Ovary (tissue), 9 donors: ENCODE results near the gene GATB. TPM values are rescaled to one million over a fixed set of nuclear protein-coding genes. Genes with fewer than 3 reads are reported as not detected.

Experiments used
- DNase-seq, 5 donors: peaks; one replicate each; pipeline ENCODE4 v3.0.0-alpha.2; 2019 to 2020
- H3K27ac ChIP-seq, 2 donors: fragments of 200-600 bp; one replicate each; pipeline versions ENCODE4 v1.5.1 to v1.8.0; 2019 to 2022
- H3K27me3 ChIP-seq: fragments of 200-600 bp; one replicate; pipeline ENCODE4 v1.8.0; 2022
- H3K36me3 ChIP-seq: fragments of 200-600 bp; sonication (generic); one replicate; pipeline ENCODE4 v1.5.1; 2019
- H3K4me1 ChIP-seq: one replicate; pipeline ENCODE4 v1.8.1; 2013; ENCODE audit warnings: mild to moderate bottlenecking, moderate library complexity; ENCODE audit not compliant: insufficient read depth
- H3K4me3 ChIP-seq: fragments of 200-600 bp; sonication (generic); one replicate; pipeline ENCODE4 v1.5.1; 2017
- H3K9me3 ChIP-seq, 2 donors: fragments of 200-600 bp in 1 of 2; sonication (generic) in 1 of 2; one replicate each; pipeline versions ENCODE4 v1.5.1 to v1.8.1; 2013 to 2019; ENCODE audit warnings: mild to moderate bottlenecking in 1 of 2, moderate library complexity in 1 of 2
- CTCF ChIP-seq, 3 donors: fragments of 450-650 bp in 2 of 3; fragments of 200-600 bp in 1 of 3; IDR thresholded peaks; one replicate each; pipeline versions ENCODE4 v1.5.1 to v1.8.0; 2016 to 2022; ENCODE audit warnings: antibody characterized with exemption in 3 of 3, mild to moderate bottlenecking in 1 of 3
- EP300 ChIP-seq: sonication (generic); formaldehyde crosslinking; IDR thresholded peaks from one replicate; pipeline ENCODE4 v1.6.1; 2017; ENCODE audit warnings: antibody characterized with exemption
- POLR2A ChIP-seq: fragments of 450-650 bp; IDR thresholded peaks from one replicate; pipeline ENCODE4 v1.6.1; 2017; ENCODE audit warnings: antibody characterized with exemption, mild to moderate bottlenecking, moderate library complexity
- WGBS, 3 donors: extraction: QIAGEN DNeasy Blood & Tissue Kit in 1 of 3; methylation state at CpG; one replicate each; pipeline versions ENCODE4 v1.1.5 to v1.1.7; 2013 to 2017; 5-methylcytosine and 5-hydroxymethylcytosine counted together
- intact Hi-C, 4 donors: fragments of 100-400 bp; cut with DNase I; formaldehyde crosslinking; loops; one replicate each; pipeline versions ENCODE4 v1.11.0 to v1.15.1; 2022 to 2023
- polyA plus RNA-seq, 2 donors: library from polyadenylated mRNA; stranded (reverse); fragments of 200-250 nt in 1 of 2; fragments of 350-450 nt in 1 of 2; fragmentation: Illumina TruSeq in 1 of 2; extraction: RNeasy Lipid Tissue Mini Kit (QIAGEN cat#74804) in 1 of 2; gene quantifications; one replicate each; pipeline ENCODE4 v1.2.3, GENCODE V29; 2013 to 2014
- total RNA-seq, 7 donors: library from RNA; depleted of rRNA in 2 of 7; stranded (reverse); fragments of >200 nt in 2 of 7; fragmentation: NEBNext Ultra II Directional in 3 of 7; extraction: Animal tissue kit (Norgen Biotek cat#: 25700) in 3 of 7; gene quantifications; one replicate each; pipeline versions ENCODE4 v1.1.0 to v1.2.4, GENCODE V29; 2016 to 2023
- donor health status: DM: no; HTN: no; CAD: no; lungs with moderate emphysema.
- donor health status: DM: no; HTN: no; CAD: no.
- donor health status: Bipolar disorder and iron deficiency.
- donor health status: DM: yes; HTN: yes; CAD: no.
- donor health status: DM: no; HTN: no; CAD: no.
- donor health status: DM: yes; HTN: yes; CAD: no.

The GATB gene
- total and polyA plus RNA-seq, 9 donors: 10.0 to 21.3 (median 13.0) TPM

DNA sequence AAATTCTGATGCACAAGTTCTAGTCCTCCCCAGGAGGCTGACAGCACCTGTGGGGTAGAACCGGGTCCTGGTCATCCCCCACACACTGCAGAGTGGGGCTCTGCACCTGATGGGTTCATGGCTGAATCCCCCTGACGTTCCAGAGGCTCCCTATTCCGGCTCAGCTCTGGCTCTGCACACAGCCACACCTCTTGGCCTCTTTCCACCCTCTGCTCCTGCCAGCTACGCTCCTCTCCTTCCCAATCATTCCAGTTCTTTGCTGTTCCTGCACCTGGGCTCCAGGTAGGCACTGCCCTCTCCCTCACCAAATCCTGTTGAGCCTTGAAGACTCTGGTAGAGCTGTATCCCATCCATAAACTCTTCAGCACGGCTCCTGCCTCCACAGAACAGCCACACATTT is 75.5 kb downstream of the GATB start:
- intact Hi-C loops: no loop called here
- Histone ChIP-seq H3K9me3 (no peaks in the 10 kb centered on the region), H3K27ac (no peak overlapping the region), H3K36me3 (no peaks in the 10 kb centered on the region), H3K4me3 (no peak overlapping the region), H3K27me3 (no peaks in the 10 kb centered on the region), H3K4me1 (peaks cover 2% of the 10 kb centered on the region)
- no peak for TF ChIP-seq EP300
- DNase-seq: no peak
- WGBS, 3 donors: 71 to 87% (median 81%) methylated on average over 5 of the region's 5 CpGs

DNA sequence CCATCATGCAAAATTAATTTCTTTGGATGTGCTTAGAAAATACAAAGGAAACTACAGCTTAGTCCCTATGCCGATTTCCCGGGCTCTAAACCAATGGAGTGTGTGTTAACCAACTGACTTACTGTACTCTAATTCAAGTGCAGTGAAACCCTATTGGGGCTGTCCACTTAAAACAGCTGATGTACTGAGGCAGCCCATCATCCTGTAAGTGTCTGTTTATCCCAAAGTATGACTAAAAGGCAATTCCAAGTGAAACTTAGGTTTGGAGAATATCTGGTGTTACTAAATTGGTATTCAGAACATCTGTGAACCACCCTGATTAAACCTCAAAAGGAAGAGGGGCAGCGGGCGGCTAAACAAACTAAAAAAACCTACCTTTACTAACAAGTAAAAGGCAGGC is 79.7 kb downstream of the GATB start:
- Histone ChIP-seq H3K27ac (no peak overlapping the region), H3K4me1 (no peaks in the 10 kb centered on the region), H3K36me3 (no peaks in the 10 kb centered on the region), H3K27me3 (no peaks in the 10 kb centered on the region), H3K9me3 (no peaks in the 10 kb centered on the region), H3K4me3 (no peak overlapping the region)
- intact Hi-C loops: no loop called here
- TF ChIP-seq CTCF (IDR thresholded peaks at IDR 0.05): no peak
- 94 to 97% (median 96%) methylated on average over 4 of the region's 4 CpGs for WGBS, 3 donors
- no peak for DNase-seq

DNA sequence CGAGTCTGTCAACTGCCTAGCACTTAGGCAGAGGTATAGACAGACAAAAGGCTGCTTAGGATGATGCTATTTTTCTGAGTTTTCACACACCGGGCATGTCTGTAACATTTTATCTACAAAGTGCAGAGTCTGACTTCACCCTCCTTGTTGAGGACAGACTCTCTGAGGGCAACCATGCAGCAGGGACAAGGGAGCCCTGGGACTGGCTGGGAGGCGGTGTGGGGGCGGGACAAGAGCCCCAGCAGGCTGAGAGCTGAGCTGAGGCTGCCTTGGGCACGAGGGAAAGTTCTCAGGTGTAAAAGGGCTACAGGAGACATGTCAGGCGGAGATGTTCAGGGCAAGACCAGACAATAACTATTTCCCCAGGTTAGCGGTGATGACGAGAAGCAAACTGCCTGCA is 81.6 kb downstream of the GATB start:
- H3K4me3 ChIP-seq: no peak overlapping the region
- WGBS, 3 donors: 87 to 88% (median 88%) methylated on average over 8 of the region's 8 CpGs
- H3K36me3 ChIP-seq: no peaks in the 10 kb centered on the region
- H3K27ac ChIP-seq: no peak overlapping the region
- no peak for TF ChIP-seq EP300
- no peaks in the 10 kb centered on the region for H3K27me3 ChIP-seq
- no peak for DNase-seq
- H3K4me1 ChIP-seq: no peaks in the 10 kb centered on the region
- H3K9me3 ChIP-seq: no peaks in the 10 kb centered on the region
- intact Hi-C loops: no loop called here

- Histone ChIP-seq H3K27ac (no peak overlapping the region), H3K36me3 (no peaks in the 10 kb centered on the region), H3K9me3 (no peaks in the 10 kb centered on the region), H3K4me1 (peaks cover 5% of the 10 kb centered on the region), H3K27me3 (no peaks in the 10 kb centered on the region), H3K4me3 (no peak overlapping the region)
- 73 to 76% (median 74%) methylated on average over 14 of the region's 14 CpGs for WGBS, 3 donors
- intact Hi-C loops: no loop called here
- TF ChIP-seq CTCF (IDR thresholded peaks at IDR 0.05) (no peak), EP300 (no peak), POLR2A (no peak)
- DNase-seq: no peak
These were observed 82.5 kb downstream of the GATB start for GRCh38 chr4:151678048-151678872.

DNA sequence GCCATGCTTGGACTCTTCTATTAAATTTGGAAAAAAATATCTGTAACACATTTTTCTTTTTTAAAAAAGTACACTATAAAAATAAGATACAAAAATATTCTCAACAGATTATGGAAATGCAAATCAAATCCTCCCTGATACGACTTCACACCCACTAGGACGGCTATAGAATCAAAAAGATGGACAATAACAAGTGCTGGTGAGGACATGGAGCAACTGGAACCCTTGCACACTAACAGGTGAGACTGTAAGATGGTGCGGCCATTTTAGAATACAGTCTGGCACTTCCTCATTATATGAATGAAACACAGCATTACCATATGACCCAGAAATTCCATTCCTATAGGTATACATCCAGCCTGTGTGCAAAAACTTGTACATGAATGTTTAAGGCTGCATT is 83.6 kb downstream of the GATB start:
- intact Hi-C loops: no loop called here
- no peaks in the 10 kb centered on the region for H3K9me3 ChIP-seq
- H3K27me3 ChIP-seq: no peaks in the 10 kb centered on the region
- no peak for DNase-seq
- 66 to 98% (median 94%) methylated on average over 3 of the region's 3 CpGs for WGBS, 3 donors
- no peak overlapping the region for H3K4me3 ChIP-seq
- no peak overlapping the region for H3K27ac ChIP-seq
- H3K36me3 ChIP-seq: no peaks in the 10 kb centered on the region
- H3K4me1 ChIP-seq: peaks cover 5% of the 10 kb centered on the region
- TF ChIP-seq CTCF (IDR thresholded peaks at IDR 0.05) (no peak), EP300 (no peak), POLR2A (no peak)
